Stimulated activated CD4-positive, alpha-beta T cell treated with anti-CD3 and anti-CD28 coated beads, Interleukin-4, amount 100 ng/mL, for 24 hours (primary cell): Measurements from ENCODE around the gene ST6GAL1.
A peak's percentile ranks its signal among the peaks of the same experiment; 100 is the strongest.
"Not testable (repeated sequence)": the region's sequence is repeated elsewhere in the genome, so short reads cannot be mapped to it uniquely, and the experiment has no call there.

Source experiments
- DNase-seq: peaks from one replicate; pipeline ENCODE4 v3.0.0-alpha.2; 2020

Gene ST6GAL1

GRCh38 chr3:186998937-186999368, 68.6 kb downstream of the ST6GAL1 start:
- DNase-seq = no peak

GRCh38 chr3:187000711-187001151, 70.4 kb downstream of the ST6GAL1 start:
- DNase-seq = peak; percentile 41

- no peak for DNase-seq
Observed at GRCh38 chr3:187002915-187003314, 72.6 kb downstream of the ST6GAL1 start.

GRCh38 chr3:187005827-187006481, 75.6 kb downstream of the ST6GAL1 start:
- no peak for DNase-seq

GRCh38 chr3:187006864-187007630, 76.7 kb downstream of the ST6GAL1 start:
- DNase-seq = no peak

GRCh38 chr3:187010382-187010781, 80.1 kb downstream of the ST6GAL1 start:
- not testable (repeated sequence) for DNase-seq

GRCh38 chr3:187011915-187012314, 81.6 kb downstream of the ST6GAL1 start:
- no peak for DNase-seq

GRCh38 chr3:187012609-187013051, 82.3 kb downstream of the ST6GAL1 start:
- DNase-seq = peak; percentile 56

- DNase-seq = no peak
Observed at GRCh38 chr3:187013159-187013716, 82.9 kb downstream of the ST6GAL1 start.

GRCh38 chr3:187014417-187014864, 84.1 kb downstream of the ST6GAL1 start:
- no peak for DNase-seq

GRCh38 chr3:187015903-187016638, 85.7 kb downstream of the ST6GAL1 start:
- DNase-seq = no peak

- DNase-seq = no peak
Observed at GRCh38 chr3:187016639-187017345, 86.5 kb downstream of the ST6GAL1 start.

GRCh38 chr3:187017511-187018230, 87.3 kb downstream of the ST6GAL1 start:
- no peak for DNase-seq

- no peak for DNase-seq
Observed at GRCh38 chr3:187019542-187020072, 89.3 kb downstream of the ST6GAL1 start.

- DNase-seq = no peak
Observed at GRCh38 chr3:187020376-187020775, 90.0 kb downstream of the ST6GAL1 start.

GRCh38 chr3:187021748-187022402, 91.5 kb downstream of the ST6GAL1 start:
- no peak for DNase-seq

- DNase-seq = no peak
Observed at GRCh38 chr3:187022403-187023029, 92.2 kb downstream of the ST6GAL1 start.

- not testable (repeated sequence) for DNase-seq
Observed at GRCh38 chr3:187023340-187023739, 93.0 kb downstream of the ST6GAL1 start.

GRCh38 chr3:187024536-187025226, 94.4 kb downstream of the ST6GAL1 start:
- no peak for DNase-seq

- DNase-seq = peak; percentile 72
Observed at GRCh38 chr3:187025254-187025655, 94.9 kb downstream of the ST6GAL1 start.
